IPS DF 6.9 (cell line): ENCODE measurements around the gene FNBP1.

ENCODE experiments used
- DNase-seq: peaks from one replicate; pipeline ENCODE4 v3.0.0-alpha.2; 2013; ENCODE audit warnings: low read depth, low spot score
- H3K27ac ChIP-seq: one replicate; pipeline ENCODE4 v1.5.1; 2013; ENCODE audit warnings: low read length, control low read depth
- H3K27me3 ChIP-seq: 2 replicates; pipeline ENCODE4 v1.6.1; 2013; ENCODE audit warnings: mild to moderate bottlenecking, low read length; ENCODE audit not compliant: control insufficient read depth, insufficient read depth
- H3K36me3 ChIP-seq: 2 replicates; pipeline ENCODE4 v1.6.1; 2013; ENCODE audit warnings: low read length; ENCODE audit not compliant: control insufficient read depth, insufficient read depth
- H3K4me1 ChIP-seq: 2 replicates; pipeline ENCODE4 v1.6.1; 2013; ENCODE audit warnings: low read length; ENCODE audit not compliant: control insufficient read depth, insufficient read depth
- H3K4me3 ChIP-seq: 2 replicates; pipeline ENCODE4 v1.5.1; 2013; ENCODE audit warnings: mild to moderate bottlenecking, low read length
- H3K9me3 ChIP-seq: 2 replicates; pipeline ENCODE4 v1.6.1; 2013; ENCODE audit warnings: low read length, inconsistent platforms; ENCODE audit not compliant: control insufficient read depth, insufficient read depth
- WGBS: extraction: QIAGEN DNeasy Blood & Tissue Kit; methylation state at CpG from one replicate; pipeline ENCODE4 v1.1.7; 2013; ENCODE audit warnings: mixed read lengths, missing lambda C conversion rate; ENCODE audit not compliant: insufficient read length, insufficient coverage; 5-methylcytosine and 5-hydroxymethylcytosine counted together

FNBP1 gene

DNA sequence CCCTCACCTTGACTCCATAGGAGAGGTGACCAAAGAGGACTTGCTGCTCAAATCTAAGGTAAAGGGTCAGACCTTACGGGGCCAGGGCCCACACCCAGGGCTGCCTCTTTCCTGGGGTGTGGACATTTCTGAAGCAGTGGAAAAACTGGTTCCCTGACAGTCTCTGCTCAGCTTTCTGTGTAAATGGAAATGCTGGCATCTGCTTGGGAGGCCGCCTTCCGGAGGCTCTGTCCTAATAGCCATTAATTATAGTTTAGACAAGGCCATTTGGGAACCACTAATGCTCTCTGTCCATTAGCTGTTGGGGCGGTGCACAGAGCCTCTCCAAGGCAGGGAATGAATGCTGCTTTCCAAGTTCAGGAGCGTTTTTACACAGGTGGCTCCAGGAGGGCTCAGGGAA lies 190.4 kb downstream of the FNBP1 start:
- H3K36me3 ChIP-seq: no peaks in the 10 kb centered on the region
- no CpG with 5 or more reads among the region's 5 CpGs for WGBS
- no peak overlapping the region for H3K4me3 ChIP-seq
- DNase-seq: no peak
- H3K4me1 ChIP-seq: no peaks in the 10 kb centered on the region
- H3K9me3 ChIP-seq: no peaks in the 10 kb centered on the region
- no peaks in the 10 kb centered on the region for H3K27me3 ChIP-seq
- no peak overlapping the region for H3K27ac ChIP-seq

DNA sequence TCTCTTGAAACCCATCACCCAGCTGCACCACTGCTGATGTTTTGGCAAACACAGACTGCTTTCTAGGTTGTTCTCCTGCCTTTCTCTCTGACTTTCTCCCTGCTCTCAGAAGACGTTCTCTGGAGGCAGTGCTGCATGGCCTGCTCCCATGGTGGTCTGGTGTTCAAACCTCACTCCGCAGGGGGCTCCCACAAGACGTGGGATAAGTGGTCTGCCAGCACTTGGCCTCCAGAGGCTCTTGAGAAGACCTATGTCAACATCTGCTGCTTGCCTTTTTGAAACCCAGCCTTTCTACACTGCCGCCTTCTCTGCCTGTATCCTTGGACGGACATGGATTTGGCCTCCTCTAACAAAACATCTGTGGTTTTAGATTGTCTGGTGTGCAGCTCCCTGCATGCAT lies 191.2 kb downstream of the FNBP1 start:
- WGBS: no CpG with 5 or more reads among the region's 5 CpGs
- Histone ChIP-seq H3K36me3 (no peaks in the 10 kb centered on the region), H3K4me1 (no peaks in the 10 kb centered on the region), H3K4me3 (no peak overlapping the region), H3K27ac (no peak overlapping the region), H3K9me3 (no peaks in the 10 kb centered on the region), H3K27me3 (no peaks in the 10 kb centered on the region)
- no peak for DNase-seq

DNA sequence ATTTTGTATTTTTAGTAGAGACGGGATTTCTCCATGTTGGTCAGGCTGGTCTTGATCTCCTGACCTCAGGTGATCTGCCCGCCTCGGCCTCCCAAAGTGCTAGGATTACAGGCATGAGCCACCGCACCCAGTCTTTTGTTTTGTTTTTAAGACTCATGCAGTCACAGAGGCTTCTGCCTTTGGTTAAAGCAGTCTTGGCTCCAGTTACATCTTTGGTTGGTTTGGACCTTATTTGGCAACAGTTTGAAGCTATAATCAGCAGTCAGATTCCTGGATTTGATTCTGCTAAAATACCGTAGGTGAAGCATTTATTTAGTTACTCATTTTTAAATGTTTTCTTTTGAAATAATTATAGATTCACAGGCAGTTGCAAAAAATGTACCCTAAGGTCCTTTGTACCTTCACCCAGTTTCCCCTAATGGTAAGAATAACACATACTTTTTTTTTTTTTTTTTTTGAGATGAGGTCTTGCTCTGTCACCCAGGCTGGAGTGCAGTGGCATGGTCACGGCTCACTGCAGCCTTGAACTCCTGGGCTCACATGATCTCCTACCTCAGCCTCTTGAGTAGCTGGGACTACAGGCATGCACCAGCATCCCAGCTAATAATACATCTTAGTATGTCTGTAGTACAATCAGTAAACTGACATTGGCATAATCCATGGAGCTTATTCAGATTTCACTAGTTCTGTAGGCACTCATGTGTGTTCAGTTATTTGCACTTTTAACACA lies 192.0 kb downstream of the FNBP1 start:
- Histone ChIP-seq H3K4me3 (no peak overlapping the region), H3K4me1 (no peaks in the 10 kb centered on the region), H3K36me3 (no peaks in the 10 kb centered on the region), H3K27me3 (no peaks in the 10 kb centered on the region), H3K27ac (no peak overlapping the region), H3K9me3 (no peaks in the 10 kb centered on the region)
- WGBS: no CpG with 5 or more reads among the region's 6 CpGs
- no peak for DNase-seq

DNA sequence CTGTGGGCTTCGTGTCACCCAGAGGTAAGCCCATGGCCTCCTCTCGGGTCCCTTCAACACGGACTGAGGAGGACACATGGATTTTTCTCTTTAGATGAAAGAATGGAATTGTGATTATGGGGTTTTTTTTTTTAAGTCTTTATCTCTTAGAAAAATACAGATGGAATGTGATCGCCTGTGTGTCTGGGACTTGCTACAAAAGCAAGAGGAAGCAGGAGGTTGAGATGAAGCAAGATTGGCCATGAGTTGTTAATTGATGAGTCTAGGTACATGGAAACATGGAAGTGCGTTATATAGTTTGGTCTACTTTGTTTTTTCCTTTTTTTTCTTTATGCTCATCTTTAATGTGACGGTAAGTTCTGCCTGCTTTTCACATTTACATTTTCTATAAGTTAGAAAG lies 193.1 kb downstream of the FNBP1 start:
- H3K9me3 ChIP-seq: no peaks in the 10 kb centered on the region
- H3K27ac ChIP-seq: no peak overlapping the region
- H3K4me1 ChIP-seq: no peaks in the 10 kb centered on the region
- H3K27me3 ChIP-seq: no peaks in the 10 kb centered on the region
- H3K4me3 ChIP-seq: no peak overlapping the region
- no CpG with 5 or more reads among the region's 6 CpGs for WGBS
- H3K36me3 ChIP-seq: no peaks in the 10 kb centered on the region
- no peak for DNase-seq

DNA sequence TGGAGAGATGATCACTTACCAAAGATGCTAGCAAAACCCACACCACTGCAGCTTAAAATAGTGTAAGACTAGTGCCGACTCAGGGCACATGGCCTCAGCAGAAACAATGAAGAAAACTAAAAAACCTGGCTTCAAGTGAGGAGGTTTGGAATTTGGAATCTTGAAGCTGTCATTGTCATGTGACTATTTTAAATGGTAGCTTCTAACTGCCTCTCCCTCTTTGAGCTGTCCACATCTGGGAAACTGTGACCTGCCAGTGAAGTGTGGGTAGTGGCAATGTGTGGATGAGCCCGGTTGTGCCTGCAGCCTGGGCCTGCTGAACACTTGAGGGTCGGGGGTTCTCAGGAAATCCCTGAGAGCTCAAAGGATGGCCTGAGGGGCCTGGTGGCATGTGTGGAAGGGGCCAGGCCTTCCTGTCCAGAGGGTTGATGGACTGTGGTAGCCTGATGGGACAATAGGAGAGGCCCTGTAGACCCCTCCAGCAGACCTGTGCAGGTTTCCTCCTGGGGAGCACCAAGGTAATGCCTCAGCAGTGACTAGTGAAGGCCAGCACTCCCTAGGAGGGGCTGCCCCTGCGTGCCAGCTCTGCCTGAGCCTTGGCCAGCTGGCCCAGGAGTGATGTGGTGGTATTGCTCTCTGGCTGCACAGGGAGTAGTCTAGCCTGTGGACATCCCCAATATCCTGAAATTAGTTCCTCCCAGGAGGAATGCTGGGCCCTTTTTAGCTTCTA lies 194.1 kb downstream of the FNBP1 start:
- Histone ChIP-seq H3K27ac (no peak overlapping the region), H3K9me3 (no peaks in the 10 kb centered on the region), H3K36me3 (no peaks in the 10 kb centered on the region), H3K4me1 (no peaks in the 10 kb centered on the region), H3K4me3 (no peak overlapping the region), H3K27me3 (no peaks in the 10 kb centered on the region)
- no CpG with 5 or more reads among the region's 4 CpGs for WGBS
- no peak for DNase-seq

DNA sequence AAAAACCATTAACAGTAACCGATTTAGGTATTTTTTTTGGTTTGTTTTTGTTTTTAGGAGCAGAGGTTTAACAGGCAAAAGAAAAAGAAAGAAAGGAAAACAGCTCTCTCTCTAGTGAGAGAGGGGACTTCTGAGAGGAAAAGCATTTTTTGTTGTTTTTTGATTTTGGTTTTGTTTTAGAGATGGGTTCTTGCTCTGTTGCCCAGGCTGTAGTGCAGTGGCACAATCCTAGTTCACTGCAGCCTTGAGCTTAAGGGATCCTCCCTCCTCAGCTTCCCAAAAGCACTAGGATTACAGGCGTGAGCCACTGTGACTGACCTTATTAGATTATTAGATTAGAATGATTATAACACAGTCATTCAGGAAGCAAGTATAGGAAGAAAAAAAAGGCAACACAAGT lies 197.6 kb downstream of the FNBP1 start:
- Histone ChIP-seq H3K36me3 (no peaks in the 10 kb centered on the region), H3K4me3 (no peak overlapping the region), H3K9me3 (no peaks in the 10 kb centered on the region), H3K27me3 (no peaks in the 10 kb centered on the region), H3K27ac (no peak overlapping the region), H3K4me1 (no peaks in the 10 kb centered on the region)
- DNase-seq: no peak
- WGBS: no CpG with 5 or more reads among the region's 2 CpGs

DNA sequence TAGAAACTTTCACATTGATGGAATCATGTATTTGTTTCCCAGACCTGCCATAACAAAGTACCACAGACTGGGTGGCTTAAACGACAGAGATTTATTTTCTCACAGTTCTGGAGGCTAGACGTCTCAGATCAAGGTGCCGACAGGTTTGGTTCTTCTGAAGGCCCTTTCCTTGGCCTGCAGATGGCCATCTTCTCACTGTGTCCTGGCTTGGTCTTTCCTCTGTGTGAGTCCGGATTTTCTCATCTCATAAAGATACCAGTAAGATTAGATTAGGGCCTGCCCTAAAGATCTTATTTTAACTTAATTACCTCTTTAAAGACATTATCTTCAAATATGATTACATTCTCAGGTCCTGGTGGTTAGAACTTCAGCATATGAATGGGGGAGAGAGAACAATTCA lies 201.9 kb downstream of the FNBP1 start:
- H3K27me3 ChIP-seq: no peaks in the 10 kb centered on the region

DNA sequence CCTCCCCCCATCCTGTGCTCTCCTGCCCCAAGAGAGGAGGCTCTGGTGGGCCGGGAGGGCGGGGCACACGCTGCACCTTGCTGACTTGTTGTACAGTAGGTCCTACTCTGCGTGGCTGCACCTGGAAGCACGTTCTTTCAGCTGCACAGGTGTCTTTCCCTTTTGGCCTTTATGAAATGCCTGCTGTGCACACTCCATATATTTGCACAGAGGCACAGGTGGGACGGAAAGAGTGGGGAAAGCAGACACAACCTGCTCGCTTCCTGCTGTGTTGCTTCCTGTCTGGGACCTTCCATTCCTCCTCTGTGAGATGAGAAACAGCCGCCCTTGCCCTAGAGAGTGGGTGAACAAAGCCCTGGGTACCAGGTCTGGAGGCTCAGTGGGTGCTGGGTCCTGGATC lies 203.0 kb downstream of the FNBP1 start:
- no CpG with 5 or more reads among the region's 8 CpGs for WGBS
- DNase-seq: no peak
- no peak overlapping the region for H3K27ac ChIP-seq

More for the DNA sequence above, 201.9 kb downstream of the FNBP1 start:
- no CpG with 5 or more reads among the region's 4 CpGs for WGBS
- no peak overlapping the region for H3K4me3 ChIP-seq
- no peak overlapping the region for H3K27ac ChIP-seq
- no peak for DNase-seq
- H3K36me3 ChIP-seq: no peaks in the 10 kb centered on the region
- H3K9me3 ChIP-seq: no peaks in the 10 kb centered on the region
- H3K4me1 ChIP-seq: peaks cover 7% of the 10 kb centered on the region; the same call in 1 of the 2 replicates

DNA sequence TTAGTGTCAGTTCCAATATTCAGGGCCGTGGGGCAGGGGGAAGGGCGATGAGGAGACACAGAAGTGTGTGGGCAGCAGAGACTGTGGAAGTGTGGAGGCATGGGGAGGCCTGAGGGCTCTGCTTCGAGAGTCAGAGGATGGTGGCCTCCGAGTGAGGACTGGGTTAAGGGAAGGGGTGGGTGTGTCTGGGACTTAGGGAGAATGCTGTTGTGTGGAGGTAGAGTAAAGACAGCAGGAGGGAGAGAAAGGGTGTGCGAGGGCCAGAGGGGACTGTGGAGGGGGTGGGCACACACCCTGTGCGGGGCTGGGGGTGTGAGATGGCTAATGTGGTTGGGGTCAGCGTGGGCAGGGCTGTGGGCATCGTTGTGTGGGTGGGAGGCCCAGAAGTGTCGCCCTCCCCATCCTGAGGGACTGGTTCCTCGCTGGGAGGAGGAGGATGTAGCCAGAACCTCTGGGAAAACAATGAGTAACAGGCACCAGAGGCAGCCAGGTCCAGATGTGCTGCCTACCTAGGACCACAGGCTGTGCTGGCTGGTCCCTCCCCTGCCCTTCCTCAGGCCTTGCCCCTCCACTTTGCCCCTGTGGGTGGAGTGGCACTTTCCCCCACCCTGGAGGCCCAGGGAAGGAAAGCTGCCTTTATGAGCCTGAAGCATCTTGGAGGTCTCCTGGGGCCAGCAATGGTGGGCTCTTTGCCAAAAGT lies 203.5 kb downstream of the FNBP1 start:
- no peaks in the 10 kb centered on the region for H3K27me3 ChIP-seq

More for the DNA sequence above, 203.0 kb downstream of the FNBP1 start:
- peaks cover 7% of the 10 kb centered on the region; the same call in 1 of the 2 replicates for H3K4me1 ChIP-seq
- H3K27me3 ChIP-seq: no peaks in the 10 kb centered on the region
- no peaks in the 10 kb centered on the region for H3K36me3 ChIP-seq
- no peaks in the 10 kb centered on the region for H3K9me3 ChIP-seq
- no peak overlapping the region for H3K4me3 ChIP-seq

DNA sequence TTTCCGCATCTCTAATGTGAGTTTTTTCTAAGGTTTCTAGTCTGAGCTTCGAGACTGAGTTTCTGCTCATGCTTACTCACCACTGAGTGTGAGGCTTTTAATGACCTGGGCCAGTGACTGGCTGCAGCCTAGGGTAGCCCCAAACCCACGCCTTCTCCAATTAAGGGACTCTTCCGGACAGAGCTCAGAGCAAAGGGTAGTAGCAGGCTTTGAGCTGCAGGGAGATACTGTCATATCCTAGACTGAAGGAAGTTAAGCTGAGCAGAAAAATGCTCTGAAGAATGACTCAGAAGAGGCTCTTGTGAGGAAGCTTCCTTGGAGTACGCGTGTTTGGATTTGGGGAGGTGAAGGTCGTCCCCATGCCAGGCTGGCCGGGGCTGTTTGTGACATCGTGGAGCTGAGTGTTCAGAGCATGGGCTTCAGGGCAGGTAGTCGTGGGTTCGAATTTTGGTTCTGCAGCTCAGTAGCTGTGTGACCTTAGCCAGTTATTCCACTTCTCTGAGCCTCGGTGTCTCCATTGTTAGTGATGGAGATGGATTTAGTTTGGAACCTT lies 204.2 kb downstream of the FNBP1 start:
- Histone ChIP-seq H3K36me3 (no peaks in the 10 kb centered on the region), H3K27ac (no peak overlapping the region), H3K4me3 (no peak overlapping the region), H3K27me3 (no peaks in the 10 kb centered on the region), H3K9me3 (no peaks in the 10 kb centered on the region), H3K4me1 (peaks cover 7% of the 10 kb centered on the region; the same call in 1 of the 2 replicates)
- no peak for DNase-seq
- no CpG with 5 or more reads among the region's 12 CpGs for WGBS

More for the DNA sequence above, 203.5 kb downstream of the FNBP1 start:
- Histone ChIP-seq H3K9me3 (no peaks in the 10 kb centered on the region), H3K4me1 (peaks cover 7% of the 10 kb centered on the region; the same call in 1 of the 2 replicates), H3K27ac (no peak overlapping the region), H3K4me3 (no peak overlapping the region), H3K36me3 (no peaks in the 10 kb centered on the region)
- no CpG with 5 or more reads among the region's 10 CpGs for WGBS
- no peak for DNase-seq
